ENCODE results near the gene ADCY2.

The ADCY2 gene

DNA sequence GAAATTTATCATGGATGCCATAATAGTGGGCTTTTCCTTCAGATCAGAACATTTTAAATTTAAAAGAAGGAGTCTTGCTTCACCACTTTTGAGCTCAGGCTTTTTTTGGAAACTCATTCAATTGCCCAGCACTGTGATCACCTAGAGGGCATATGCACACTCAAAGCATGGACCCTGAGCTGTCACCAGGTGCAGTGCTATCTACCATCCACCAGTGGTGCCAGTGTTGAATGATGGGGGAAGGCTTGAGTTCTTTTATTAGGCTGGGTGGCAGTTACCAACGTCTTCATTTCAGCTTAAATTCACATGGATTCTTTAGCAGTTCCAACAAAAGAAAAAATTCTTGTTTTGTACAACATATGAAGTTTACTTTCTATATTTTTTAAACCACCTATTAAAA lies 290.9 kb downstream of the ADCY2 start:
- no peak for ATAC-seq
- TF ChIP-seq ZFP3 (CRISPR knock-in tag; IDR thresholded peaks at IDR 0.05), result no peak
- TF ChIP-seq PPARA (CRISPR knock-in tag; IDR thresholded peaks at IDR 0.05; ENCODE audit: borderline replicate concordance), result no peak
- no peak for TF ChIP-seq OSR1 (CRISPR knock-in tag; IDR thresholded peaks at IDR 0.05)
- no peak for TF ChIP-seq BACH2 (CRISPR knock-in tag; IDR thresholded peaks at IDR 0.05; ENCODE audit: borderline replicate concordance)
- TF ChIP-seq RARB (CRISPR knock-in tag; IDR thresholded peaks at IDR 0.05), result no peak
- no peak for TF ChIP-seq ISL1 (CRISPR knock-in tag; IDR thresholded peaks at IDR 0.05)
- no peak for TF ChIP-seq TCF4 (CRISPR knock-in tag; IDR thresholded peaks at IDR 0.05; ENCODE audit: borderline replicate concordance)
- TF ChIP-seq ARNTL (CRISPR knock-in tag; IDR thresholded peaks at IDR 0.05; ENCODE audit: borderline replicate concordance, low read depth), result no peak
- TF ChIP-seq, protein P1, sequence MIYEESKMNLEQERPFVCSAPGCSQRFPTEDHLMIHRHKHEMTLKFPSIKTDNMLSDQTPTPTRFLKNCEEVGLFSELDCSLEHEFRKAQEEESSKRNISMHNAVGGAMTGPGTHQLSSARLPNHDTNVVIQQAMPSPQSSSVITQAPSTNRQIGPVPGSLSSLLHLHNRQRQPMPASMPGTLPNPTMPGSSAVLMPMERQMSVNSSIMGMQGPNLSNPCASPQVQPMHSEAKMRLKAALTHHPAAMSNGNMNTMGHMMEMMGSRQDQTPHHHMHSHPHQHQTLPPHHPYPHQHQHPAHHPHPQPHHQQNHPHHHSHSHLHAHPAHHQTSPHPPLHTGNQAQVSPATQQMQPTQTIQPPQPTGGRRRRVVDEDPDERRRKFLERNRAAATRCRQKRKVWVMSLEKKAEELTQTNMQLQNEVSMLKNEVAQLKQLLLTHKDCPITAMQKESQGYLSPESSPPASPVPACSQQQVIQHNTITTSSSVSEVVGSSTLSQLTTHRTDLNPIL (CRISPR knock-in tag; IDR thresholded peaks at IDR 0.05; ENCODE audit: low read depth), result no peak
- TF ChIP-seq ZNF565 (CRISPR knock-in tag; conservative IDR thresholded peaks at IDR 0.05; ENCODE audit: low read depth), result no peak
- TF ChIP-seq, protein P2, sequence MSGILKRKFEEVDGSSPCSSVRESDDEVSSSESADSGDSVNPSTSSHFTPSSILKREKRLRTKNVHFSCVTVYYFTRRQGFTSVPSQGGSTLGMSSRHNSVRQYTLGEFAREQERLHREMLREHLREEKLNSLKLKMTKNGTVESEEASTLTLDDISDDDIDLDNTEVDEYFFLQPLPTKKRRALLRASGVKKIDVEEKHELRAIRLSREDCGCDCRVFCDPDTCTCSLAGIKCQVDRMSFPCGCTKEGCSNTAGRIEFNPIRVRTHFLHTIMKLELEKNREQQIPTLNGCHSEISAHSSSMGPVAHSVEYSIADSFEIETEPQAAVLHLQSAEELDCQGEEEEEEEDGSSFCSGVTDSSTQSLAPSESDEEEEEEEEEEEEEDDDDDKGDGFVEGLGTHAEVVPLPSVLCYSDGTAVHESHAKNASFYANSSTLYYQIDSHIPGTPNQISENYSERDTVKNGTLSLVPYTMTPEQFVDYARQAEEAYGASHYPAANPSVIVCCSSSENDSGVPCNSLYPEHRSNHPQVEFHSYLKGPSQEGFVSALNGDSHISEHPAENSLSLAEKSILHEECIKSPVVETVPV (CRISPR knock-in tag; IDR thresholded peaks at IDR 0.05), result no peak
- TF ChIP-seq, protein P3, sequence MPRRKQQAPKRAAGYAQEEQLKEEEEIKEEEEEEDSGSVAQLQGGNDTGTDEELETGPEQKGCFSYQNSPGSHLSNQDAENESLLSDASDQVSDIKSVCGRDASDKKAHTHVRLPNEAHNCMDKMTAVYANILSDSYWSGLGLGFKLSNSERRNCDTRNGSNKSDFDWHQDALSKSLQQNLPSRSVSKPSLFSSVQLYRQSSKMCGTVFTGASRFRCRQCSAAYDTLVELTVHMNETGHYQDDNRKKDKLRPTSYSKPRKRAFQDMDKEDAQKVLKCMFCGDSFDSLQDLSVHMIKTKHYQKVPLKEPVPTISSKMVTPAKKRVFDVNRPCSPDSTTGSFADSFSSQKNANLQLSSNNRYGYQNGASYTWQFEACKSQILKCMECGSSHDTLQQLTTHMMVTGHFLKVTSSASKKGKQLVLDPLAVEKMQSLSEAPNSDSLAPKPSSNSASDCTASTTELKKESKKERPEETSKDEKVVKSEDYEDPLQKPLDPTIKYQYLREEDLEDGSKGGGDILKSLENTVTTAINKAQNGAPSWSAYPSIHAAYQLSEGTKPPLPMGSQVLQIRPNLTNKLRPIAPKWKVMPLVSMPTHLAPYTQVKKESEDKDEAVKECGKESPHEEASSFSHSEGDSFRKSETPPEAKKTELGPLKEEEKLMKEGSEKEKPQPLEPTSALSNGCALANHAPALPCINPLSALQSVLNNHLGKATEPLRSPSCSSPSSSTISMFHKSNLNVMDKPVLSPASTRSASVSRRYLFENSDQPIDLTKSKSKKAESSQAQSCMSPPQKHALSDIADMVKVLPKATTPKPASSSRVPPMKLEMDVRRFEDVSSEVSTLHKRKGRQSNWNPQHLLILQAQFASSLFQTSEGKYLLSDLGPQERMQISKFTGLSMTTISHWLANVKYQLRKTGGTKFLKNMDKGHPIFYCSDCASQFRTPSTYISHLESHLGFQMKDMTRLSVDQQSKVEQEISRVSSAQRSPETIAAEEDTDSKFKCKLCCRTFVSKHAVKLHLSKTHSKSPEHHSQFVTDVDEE (CRISPR knock-in tag; IDR thresholded peaks at IDR 0.05), result no peak
- no peak for TF ChIP-seq ZNF8 (CRISPR knock-in tag; IDR thresholded peaks at IDR 0.05)
- TF ChIP-seq TOX (CRISPR knock-in tag; IDR thresholded peaks at IDR 0.05; ENCODE audit: borderline replicate concordance), result no peak
- TF ChIP-seq ZC3H10 (CRISPR knock-in tag; IDR thresholded peaks at IDR 0.05), result no peak
- TF ChIP-seq, protein P4, sequence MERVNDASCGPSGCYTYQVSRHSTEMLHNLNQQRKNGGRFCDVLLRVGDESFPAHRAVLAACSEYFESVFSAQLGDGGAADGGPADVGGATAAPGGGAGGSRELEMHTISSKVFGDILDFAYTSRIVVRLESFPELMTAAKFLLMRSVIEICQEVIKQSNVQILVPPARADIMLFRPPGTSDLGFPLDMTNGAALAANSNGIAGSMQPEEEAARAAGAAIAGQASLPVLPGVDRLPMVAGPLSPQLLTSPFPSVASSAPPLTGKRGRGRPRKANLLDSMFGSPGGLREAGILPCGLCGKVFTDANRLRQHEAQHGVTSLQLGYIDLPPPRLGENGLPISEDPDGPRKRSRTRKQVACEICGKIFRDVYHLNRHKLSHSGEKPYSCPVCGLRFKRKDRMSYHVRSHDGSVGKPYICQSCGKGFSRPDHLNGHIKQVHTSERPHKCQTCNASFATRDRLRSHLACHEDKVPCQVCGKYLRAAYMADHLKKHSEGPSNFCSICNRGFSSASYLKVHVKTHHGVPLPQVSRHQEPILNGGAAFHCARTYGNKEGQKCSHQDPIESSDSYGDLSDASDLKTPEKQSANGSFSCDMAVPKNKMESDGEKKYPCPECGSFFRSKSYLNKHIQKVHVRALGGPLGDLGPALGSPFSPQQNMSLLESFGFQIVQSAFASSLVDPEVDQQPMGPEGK (CRISPR knock-in tag; IDR thresholded peaks at IDR 0.05; ENCODE audit: borderline replicate concordance), result no peak
- TF ChIP-seq SNAI2 (CRISPR knock-in tag; IDR thresholded peaks at IDR 0.05), result no peak
- TF ChIP-seq, protein P5, sequence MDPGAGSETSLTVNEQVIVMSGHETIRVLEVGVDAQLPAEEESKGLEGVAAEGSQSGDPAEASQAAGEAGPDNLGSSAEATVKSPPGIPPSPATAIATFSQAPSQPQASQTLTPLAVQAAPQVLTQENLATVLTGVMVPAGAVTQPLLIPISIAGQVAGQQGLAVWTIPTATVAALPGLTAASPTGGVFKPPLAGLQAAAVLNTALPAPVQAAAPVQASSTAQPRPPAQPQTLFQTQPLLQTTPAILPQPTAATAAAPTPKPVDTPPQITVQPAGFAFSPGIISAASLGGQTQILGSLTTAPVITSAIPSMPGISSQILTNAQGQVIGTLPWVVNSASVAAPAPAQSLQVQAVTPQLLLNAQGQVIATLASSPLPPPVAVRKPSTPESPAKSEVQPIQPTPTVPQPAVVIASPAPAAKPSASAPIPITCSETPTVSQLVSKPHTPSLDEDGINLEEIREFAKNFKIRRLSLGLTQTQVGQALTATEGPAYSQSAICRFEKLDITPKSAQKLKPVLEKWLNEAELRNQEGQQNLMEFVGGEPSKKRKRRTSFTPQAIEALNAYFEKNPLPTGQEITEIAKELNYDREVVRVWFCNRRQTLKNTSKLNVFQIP (CRISPR knock-in tag; IDR thresholded peaks at IDR 0.05; ENCODE audit: borderline replicate concordance, low read depth), result no peak
- no peak for TF ChIP-seq CSDC2 (CRISPR knock-in tag; IDR thresholded peaks at IDR 0.05)

DNA sequence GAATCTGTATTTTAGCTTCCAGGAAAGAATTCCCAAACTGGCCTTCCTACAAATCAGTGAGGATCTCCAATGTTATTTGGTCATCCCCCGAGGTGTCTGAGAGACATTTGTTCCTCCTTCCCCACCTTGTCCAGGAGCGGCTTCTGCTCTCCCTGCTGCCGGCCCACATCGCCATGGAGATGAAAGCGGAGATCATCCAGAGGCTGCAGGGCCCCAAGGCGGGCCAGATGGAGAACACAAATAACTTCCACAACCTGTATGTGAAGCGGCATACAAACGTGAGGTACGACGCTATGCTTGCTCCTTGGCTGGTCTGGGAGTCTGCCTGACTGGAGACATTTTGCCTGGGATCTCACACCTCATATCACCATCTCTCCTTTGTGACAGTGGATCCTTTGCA lies 294.6 kb downstream of the ADCY2 start:
- no peak for ATAC-seq
- no peak for TF ChIP-seq OSR1 (CRISPR knock-in tag; IDR thresholded peaks at IDR 0.05)
- TF ChIP-seq, protein P5 (CRISPR knock-in tag; IDR thresholded peaks at IDR 0.05; ENCODE audit: borderline replicate concordance, low read depth), result no peak
- no peak for TF ChIP-seq ESRRG (CRISPR knock-in tag; IDR thresholded peaks at IDR 0.05)
- TF ChIP-seq, protein P3 (CRISPR knock-in tag; IDR thresholded peaks at IDR 0.05), result no peak
- no peak for TF ChIP-seq SNAI2 (CRISPR knock-in tag; IDR thresholded peaks at IDR 0.05)
- TF ChIP-seq, protein P1 (CRISPR knock-in tag; IDR thresholded peaks at IDR 0.05; ENCODE audit: low read depth), result no peak
- TF ChIP-seq ZNF70 (CRISPR knock-in tag; IDR thresholded peaks at IDR 0.05), result no peak
- no peak for TF ChIP-seq RARB (CRISPR knock-in tag; IDR thresholded peaks at IDR 0.05)
- TF ChIP-seq GLIS3 (CRISPR knock-in tag; IDR thresholded peaks at IDR 0.05), result no peak
- no peak for TF ChIP-seq ZC3H10 (CRISPR knock-in tag; IDR thresholded peaks at IDR 0.05)
- TF ChIP-seq TOX (CRISPR knock-in tag; IDR thresholded peaks at IDR 0.05; ENCODE audit: borderline replicate concordance), result no peak
- TF ChIP-seq ZFP3 (CRISPR knock-in tag; IDR thresholded peaks at IDR 0.05), result no peak
- no peak for TF ChIP-seq ISL1 (CRISPR knock-in tag; IDR thresholded peaks at IDR 0.05)
- TF ChIP-seq, protein P4 (CRISPR knock-in tag; IDR thresholded peaks at IDR 0.05; ENCODE audit: borderline replicate concordance), result no peak

Measured in SK-N-SH treated with all-trans-retinoic acid at 6 μM for 48 hours (cell line).